ENCODE results near the gene TTC16. TPM values are rescaled to one million over a fixed set of nuclear protein-coding genes. Genes with fewer than 3 reads are reported as not detected.

TTC16 gene
- total and polyA plus RNA-seq, 7 donors: 0.01 to 0.10 (median 0.03) TPM; not detected in 4

GRCh38 chr9:127723013-127723412, 7.1 kb downstream of the TTC16 start:
- H3K4me1 ChIP-seq: no peaks in the 10 kb centered on the region
- H3K9me3 ChIP-seq: no peaks in the 10 kb centered on the region
- DNase-seq: no peak
- no peak overlapping the region for H3K27ac ChIP-seq
- intact Hi-C loops (cut with DNase I): no loop called here
- ATAC-seq: no peak
- H3K27me3 ChIP-seq (ENCODE audit: insufficient read depth in 3 of 3, low read length in 2 of 3): no peaks in the 10 kb centered on the region
- TF ChIP-seq, protein P1, sequence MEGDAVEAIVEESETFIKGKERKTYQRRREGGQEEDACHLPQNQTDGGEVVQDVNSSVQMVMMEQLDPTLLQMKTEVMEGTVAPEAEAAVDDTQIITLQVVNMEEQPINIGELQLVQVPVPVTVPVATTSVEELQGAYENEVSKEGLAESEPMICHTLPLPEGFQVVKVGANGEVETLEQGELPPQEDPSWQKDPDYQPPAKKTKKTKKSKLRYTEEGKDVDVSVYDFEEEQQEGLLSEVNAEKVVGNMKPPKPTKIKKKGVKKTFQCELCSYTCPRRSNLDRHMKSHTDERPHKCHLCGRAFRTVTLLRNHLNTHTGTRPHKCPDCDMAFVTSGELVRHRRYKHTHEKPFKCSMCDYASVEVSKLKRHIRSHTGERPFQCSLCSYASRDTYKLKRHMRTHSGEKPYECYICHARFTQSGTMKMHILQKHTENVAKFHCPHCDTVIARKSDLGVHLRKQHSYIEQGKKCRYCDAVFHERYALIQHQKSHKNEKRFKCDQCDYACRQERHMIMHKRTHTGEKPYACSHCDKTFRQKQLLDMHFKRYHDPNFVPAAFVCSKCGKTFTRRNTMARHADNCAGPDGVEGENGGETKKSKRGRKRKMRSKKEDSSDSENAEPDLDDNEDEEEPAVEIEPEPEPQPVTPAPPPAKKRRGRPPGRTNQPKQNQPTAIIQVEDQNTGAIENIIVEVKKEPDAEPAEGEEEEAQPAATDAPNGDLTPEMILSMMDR (IDR thresholded peaks at IDR 0.05): no peak
- 96 to 97% (median 97%) methylated on average over 11 to 13 of the region's 13 CpGs for WGBS, 3 donors
- H3K4me3 ChIP-seq: no peak overlapping the region
- no peaks in the 10 kb centered on the region for H3K36me3 ChIP-seq (ENCODE audit: insufficient read depth in 1 of 2, low read depth in 1 of 2)

DNA sequence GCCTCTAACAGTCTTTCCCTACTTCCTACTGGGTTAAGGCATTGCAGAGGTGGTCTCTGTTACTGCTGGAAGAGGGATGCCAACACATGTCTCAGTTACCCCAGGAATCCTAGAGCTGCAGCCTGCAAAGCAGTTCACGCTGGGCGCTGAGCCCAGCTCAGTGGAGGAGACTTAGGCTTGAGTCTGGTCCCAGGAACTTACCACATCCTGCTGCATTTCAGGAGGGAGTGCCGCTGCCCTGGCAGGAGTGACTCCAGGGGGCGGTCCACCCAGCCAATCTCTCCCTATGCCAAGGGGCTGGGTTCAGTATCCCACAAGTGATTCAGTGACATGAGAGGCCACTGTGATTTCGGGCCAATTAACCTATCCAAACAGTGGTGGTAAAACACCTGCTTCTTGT, 7.6 kb downstream of the TTC16 start:
- Histone ChIP-seq H3K27ac (no peak overlapping the region), H3K27me3 (ENCODE audit: insufficient read depth in 3 of 3, low read length in 2 of 3) (no peaks in the 10 kb centered on the region), H3K4me1 (no peaks in the 10 kb centered on the region), H3K36me3 (ENCODE audit: insufficient read depth in 1 of 2, low read depth in 1 of 2) (no peaks in the 10 kb centered on the region), H3K9me3 (no peaks in the 10 kb centered on the region), H3K4me3 (no peak overlapping the region)
- TF ChIP-seq, protein P1 (IDR thresholded peaks at IDR 0.05): no peak
- WGBS, 3 donors: 69 to 83% (median 81%) methylated on average over 5 of the region's 5 CpGs
- no peak for DNase-seq
- ATAC-seq: no peak
- intact Hi-C loops (cut with DNase I): no loop called here

DNA sequence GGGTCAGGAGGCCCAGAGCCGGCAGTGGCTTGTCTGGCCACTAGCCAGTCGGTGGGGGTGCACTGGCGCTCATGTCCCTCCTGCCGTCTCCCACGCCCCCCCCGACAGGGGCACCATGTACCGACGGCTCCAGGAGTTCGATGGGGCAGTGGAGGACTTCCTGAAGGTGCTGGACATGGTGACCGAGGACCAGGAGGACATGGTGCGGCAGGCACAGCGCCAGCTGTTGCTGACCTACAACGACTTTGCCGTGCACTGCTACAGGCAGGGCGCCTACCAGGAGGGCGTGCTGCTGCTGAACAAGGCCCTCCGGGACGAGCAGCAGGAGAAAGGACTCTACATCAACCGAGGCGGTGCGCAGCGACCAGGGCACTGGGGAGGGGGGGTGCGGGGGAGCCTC, 8.1 kb downstream of the TTC16 start:
- H3K27ac ChIP-seq: no peak overlapping the region
- WGBS, 3 donors: 36 to 43% (median 36%) methylated on average over 23 of the region's 23 CpGs
- no peaks in the 10 kb centered on the region for H3K36me3 ChIP-seq (ENCODE audit: insufficient read depth in 1 of 2, low read depth in 1 of 2)
- TF ChIP-seq, protein P1 (IDR thresholded peaks at IDR 0.05): no peak
- intact Hi-C loops (cut with DNase I): no loop called here
- DNase-seq (peak in 1 of 2 donors; percentile 55), ATAC-seq (peak in 1 of 4 donors; percentile 36)
- no peaks in the 10 kb centered on the region for H3K9me3 ChIP-seq
- H3K4me1 ChIP-seq: no peaks in the 10 kb centered on the region
- no peak overlapping the region for H3K4me3 ChIP-seq
- H3K27me3 ChIP-seq (ENCODE audit: insufficient read depth in 3 of 3, low read length in 2 of 3): no peaks in the 10 kb centered on the region

DNA sequence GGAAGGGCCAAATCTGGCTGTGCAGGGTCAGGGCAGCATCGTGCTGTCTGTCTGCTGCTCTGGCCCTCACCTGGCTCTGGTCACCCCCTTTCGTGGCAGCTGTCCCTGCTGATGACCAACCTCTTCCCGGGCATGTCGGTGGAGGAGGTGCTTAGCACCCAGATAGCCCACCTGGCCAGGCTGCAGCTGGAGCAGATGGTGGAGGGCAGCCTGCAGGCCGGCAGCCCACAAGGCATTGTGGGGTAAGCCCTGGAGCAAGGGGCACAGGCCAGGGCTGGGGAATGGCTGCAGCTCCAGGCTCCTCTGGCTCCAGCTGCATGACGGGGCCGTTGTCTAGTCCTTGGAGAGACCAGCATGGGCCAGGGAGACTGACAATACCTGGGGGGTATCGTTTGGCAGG, 11.0 kb downstream of the TTC16 start:
- DNase-seq (no peak), ATAC-seq (no peak)
- WGBS, 3 donors: 70 to 74% (median 73%) methylated on average over 8 of the region's 8 CpGs
- H3K4me1 ChIP-seq: no peaks in the 10 kb centered on the region
- H3K36me3 ChIP-seq (ENCODE audit: insufficient read depth in 1 of 2, low read depth in 1 of 2): peaks cover 0 to 13% of the 10 kb centered on the region in 2 donors
- H3K27ac ChIP-seq: no peak overlapping the region
- H3K4me3 ChIP-seq: no peak overlapping the region
- TF ChIP-seq, protein P1 (IDR thresholded peaks at IDR 0.05): no peak
- intact Hi-C loops (cut with DNase I): no loop called here
- H3K27me3 ChIP-seq (ENCODE audit: insufficient read depth in 3 of 3, low read length in 2 of 3): no peaks in the 10 kb centered on the region
- no peaks in the 10 kb centered on the region for H3K9me3 ChIP-seq

- H3K4me1 ChIP-seq: no peaks in the 10 kb centered on the region
- TF ChIP-seq, protein P1 (IDR thresholded peaks at IDR 0.05): no peak
- 85 to 88% (median 87%) methylated on average over 8 of the region's 8 CpGs for WGBS, 3 donors
- DNase-seq: no peak
- no peaks in the 10 kb centered on the region for H3K27me3 ChIP-seq (ENCODE audit: insufficient read depth in 3 of 3, low read length in 2 of 3)
- intact Hi-C loops (cut with DNase I): no loop called here
- no peak overlapping the region for H3K27ac ChIP-seq
- H3K4me3 ChIP-seq: no peak overlapping the region
- H3K9me3 ChIP-seq: no peaks in the 10 kb centered on the region
- ATAC-seq: no peak
- H3K36me3 ChIP-seq (ENCODE audit: insufficient read depth in 1 of 2, low read depth in 1 of 2): peaks cover 0 to 31% of the 10 kb centered on the region in 2 donors
Observed at GRCh38 chr9:127728808-127729207, 12.9 kb downstream of the TTC16 start.

Measured in psoas muscle (tissue), 8 donors.